T-helper 2 cell (primary cell): Measurements from ENCODE around the gene RAB6C.
"Not testable (repeated sequence)": the region's sequence is repeated elsewhere in the genome, so short reads cannot be mapped to it uniquely, and the experiment has no call there.

Experiments
- DNase-seq, 5 experiments: peaks; one replicate each; pipeline versions ENCODE4 v3.0.0 to v3.0.0-alpha.2; 2012 to 2022

The RAB6C gene

GRCh38 chr2:129996657-129997237 lies 17.3 kb downstream of the RAB6C start:
- not testable (repeated sequence) for DNase-seq

GRCh38 chr2:129998771-129999170 lies 19.3 kb downstream of the RAB6C start:
- DNase-seq, result not testable (repeated sequence)

- peak in 1 of 5 experiments; percentile 2 for DNase-seq
Measured at GRCh38 chr2:130005862-130006261, 26.4 kb downstream of the RAB6C start.

- DNase-seq, result not testable (repeated sequence)
Measured at GRCh38 chr2:130016701-130017100, 37.2 kb downstream of the RAB6C start.

GRCh38 chr2:130019402-130019801 lies 39.9 kb downstream of the RAB6C start:
- no peak for DNase-seq

- DNase-seq, result not testable (repeated sequence)
Measured at GRCh38 chr2:130020069-130020468, 40.6 kb downstream of the RAB6C start.

GRCh38 chr2:130025931-130026330 lies 46.5 kb downstream of the RAB6C start:
- DNase-seq, result peak in 1 of 5 experiments; percentile 6
